Measurements from ENCODE around the gene TTC16. TPM values are rescaled to one million over a fixed set of nuclear protein-coding genes. Genes with fewer than 3 reads are reported as not detected.

TTC16 gene
- total and polyA plus RNA-seq, 2 of the 8 experiments (the other 6 are each of a cell fraction or from before 2014, with no cell fraction given): 0.03 TPM; not detected in 1

DNA sequence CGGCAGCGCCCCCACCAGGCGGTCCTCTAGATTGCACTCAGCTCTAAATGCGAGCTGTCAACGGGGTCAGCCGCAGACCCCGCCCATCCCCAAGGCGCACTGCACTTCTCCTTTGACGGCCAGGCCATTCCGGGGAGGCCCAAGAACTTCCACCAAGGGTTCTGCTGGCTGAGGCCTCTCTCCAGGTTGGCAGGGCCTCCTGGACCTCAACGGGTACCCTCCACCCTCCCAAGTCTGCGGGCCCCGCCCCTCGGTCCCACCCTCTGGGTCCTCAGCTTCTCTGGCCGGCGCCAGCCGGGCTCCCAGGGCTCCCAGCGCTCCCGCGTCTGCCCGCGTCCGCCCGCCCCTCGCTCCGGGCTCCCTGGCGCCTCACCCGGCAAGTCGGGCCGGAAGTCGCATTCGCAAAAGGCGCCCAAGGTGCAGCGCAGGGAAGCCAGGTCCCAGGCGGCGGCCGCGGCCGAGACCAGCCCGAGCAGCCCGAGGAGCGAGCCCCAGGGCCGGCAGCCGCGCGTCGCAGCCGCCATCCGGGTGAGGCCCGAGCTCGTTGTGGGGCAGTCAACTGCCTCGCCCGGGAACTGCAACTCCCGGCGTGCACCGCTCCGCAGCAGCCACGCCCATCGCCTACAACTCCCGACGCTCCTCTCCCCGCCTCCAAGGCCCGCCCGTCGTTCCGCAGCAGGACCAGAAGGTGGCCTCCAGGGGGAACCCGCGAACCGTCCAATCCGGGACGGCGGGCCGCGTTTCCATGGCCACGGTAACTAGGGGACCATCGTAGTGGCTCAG is 19.1 kb downstream of the TTC16 start, which contains the start of gene TOR2A (continued):
- no peak for TF ChIP-seq SUZ12 (IDR thresholded peaks at IDR 0.05; ENCODE audit: low read length)
- no peak for TF ChIP-seq POU5F1 (IDR thresholded peaks at IDR 0.05; ENCODE audit: low read depth, low read length)
- no peak for TF ChIP-seq BRCA1 (IDR thresholded peaks at IDR 0.05; ENCODE audit: low read depth, low read length)
- TF ChIP-seq JUND (IDR thresholded peaks at IDR 0.05; ENCODE audit: low read length): no peak
- TF ChIP-seq SIRT6 (IDR thresholded peaks at IDR 0.05; ENCODE audit: low read length): no peak
- TF ChIP-seq SP2 (IDR thresholded peaks at IDR 0.05; ENCODE audit: low read length): no peak
- TF ChIP-seq RFX5 (IDR thresholded peaks at IDR 0.05; ENCODE audit: borderline replicate concordance, low read depth, low read length): peak; percentile 76; the same call in 1 of the 2 replicates
- TF ChIP-seq EZH2 (IDR thresholded peaks at IDR 0.05; ENCODE audit: low read depth, low read length, severe bottlenecking): no peak
- peak; percentile 94 to 98 for TF ChIP-seq SIN3A (conservative IDR thresholded peaks at IDR 0.05 in 1 of 2, IDR thresholded peaks at IDR 0.05 in 1 of 2; ENCODE audit: low read depth in 1 of 2, low read length in 2 of 2)
- no peak for TF ChIP-seq TEAD4 (IDR thresholded peaks at IDR 0.05; ENCODE audit: low read depth, low read length)
- TF ChIP-seq KDM1A (IDR thresholded peaks at IDR 0.05; ENCODE audit: borderline replicate concordance, low read length): no peak
- no peak for TF ChIP-seq CHD1 (IDR thresholded peaks at IDR 0.05; ENCODE audit: low read depth, low read length)
- TF ChIP-seq CEBPB (IDR thresholded peaks at IDR 0.05; ENCODE audit: low read depth, low read length): no peak
- TF ChIP-seq ZNF274 (IDR thresholded peaks at IDR 0.05; ENCODE audit: borderline replicate concordance, extremely low read depth, low read length): no peak
- no peak for TF ChIP-seq MAFK (IDR thresholded peaks at IDR 0.05; ENCODE audit: low read depth, low read length)
- no peak for TF ChIP-seq ATF2 (IDR thresholded peaks at IDR 0.05; ENCODE audit: low read length)
- peak; percentile 41; the same call in 1 of the 2 replicates for TF ChIP-seq CHD2 (IDR thresholded peaks at IDR 0.05; ENCODE audit: low read length)
- TF ChIP-seq CREB1 (IDR thresholded peaks at IDR 0.05): peak; percentile 85
- TF ChIP-seq NRF1 (IDR thresholded peaks at IDR 0.05; ENCODE audit: low read depth, low read length): no peak
- peak; percentile 45; the same call in 1 of the 2 replicates for TF ChIP-seq TAF1 (IDR thresholded peaks at IDR 0.05; ENCODE audit: low read depth, low read length)
- peak; percentile 85; the same call in 1 of the 2 replicates for TF ChIP-seq SP1 (IDR thresholded peaks at IDR 0.05; ENCODE audit: low read depth, low read length)
- TF ChIP-seq RNF2 (IDR thresholded peaks at IDR 0.05; ENCODE audit: borderline replicate concordance, low read depth, low read length, missing control alignments, poor library complexity, severe bottlenecking): no peak
- TF ChIP-seq EGR1 (IDR thresholded peaks at IDR 0.05; ENCODE audit: borderline replicate concordance, low read depth, low read length): no peak
- no peak for TF ChIP-seq POLR2AphosphoS5 (IDR thresholded peaks at IDR 0.05; ENCODE audit: low read depth, low read length)
